WTC11 (cell line): ENCODE measurements around the gene SS18. TPM values are rescaled to one million over a fixed set of nuclear protein-coding genes. Genes with fewer than 3 reads are reported as not detected.

Source experiments
- ATAC-seq: fragments of 200-7000 bp; cut with Tn5 transposase; 2 replicates; pipeline ENCODE4 v1.10.0; 2021; ENCODE audit warnings: mild to moderate bottlenecking, moderate library complexity
- CTCF ChIA-PET: fragments of 300-600 bp; sonication (Branson Sonifier 250); formaldehyde crosslinking; loops from one replicate; lab custom pipeline; 2021; ENCODE audit warnings: antibody characterized with exemption; lab: Charles Lee
- POLR2A ChIA-PET: fragments of 350-600 bp; sonication (Branson Sonifier 250); formaldehyde crosslinking; loops from one replicate; lab custom pipeline; 2021; ENCODE audit warnings: antibody characterized with exemption; lab: Charles Lee
- DNase-seq: peaks from one replicate; pipeline ENCODE4 v3.0.0; 2021; ENCODE audit warnings: low spot score
- H3K27ac Mint-ChIP-seq: 2 replicates; pipeline ENCODE4 v1.8.0; 2021; ENCODE audit warnings: mixed read lengths
- H3K27me3 Mint-ChIP-seq: 2 replicates; pipeline ENCODE4 v1.8.0; 2021; ENCODE audit warnings: low read depth, mild to moderate bottlenecking, moderate library complexity, mixed read lengths
- H3K36me3 Mint-ChIP-seq: 2 replicates; pipeline ENCODE4 v1.8.0; 2021; ENCODE audit warnings: mixed read lengths
- H3K4me1 Mint-ChIP-seq: 2 replicates; pipeline ENCODE4 v1.8.0; 2022; ENCODE audit warnings: mixed read lengths
- H3K4me3 Mint-ChIP-seq: 2 replicates; pipeline ENCODE4 v1.8.0; 2021; ENCODE audit warnings: mild to moderate bottlenecking, moderate library complexity, mixed read lengths
- H3K9me3 Mint-ChIP-seq: 2 replicates; pipeline ENCODE4 v1.8.0; 2021; ENCODE audit warnings: mixed read lengths
- CREM ChIP-seq: sonication (generic); formaldehyde crosslinking; IDR thresholded peaks from 2 replicates; pipeline ENCODE4 v1.8.1; 2022; ENCODE audit warnings: mild to moderate bottlenecking, missing genetic modification reagents, moderate library complexity
- EMX1 ChIP-seq: fragments of 250-450 bp; sonication (Bioruptor Pico); IDR thresholded peaks from 2 replicates; pipeline ENCODE4 v1.8.0; 2021; ENCODE audit warnings: mild to moderate bottlenecking
- ETV6 ChIP-seq: sonication (generic); formaldehyde crosslinking; IDR thresholded peaks from 2 replicates; pipeline ENCODE4 v1.8.1; 2022; ENCODE audit warnings: mild to moderate bottlenecking, missing genetic modification reagents
- GABPB1 ChIP-seq: sonication (generic); formaldehyde crosslinking; IDR thresholded peaks from 2 replicates; pipeline ENCODE4 v1.8.1; 2023; ENCODE audit warnings: mild to moderate bottlenecking, missing genetic modification reagents
- GTF2I ChIP-seq: fragments of 250-450 bp; sonication (Bioruptor Pico); conservative IDR thresholded peaks from 2 replicates; pipeline ENCODE4 v1.4.0; 2021; ENCODE audit warnings: mild to moderate bottlenecking
- IRF2 ChIP-seq: sonication (generic); formaldehyde crosslinking; IDR thresholded peaks from 2 replicates; pipeline ENCODE4 v1.8.0; 2022; ENCODE audit warnings: low read depth, missing genetic modification reagents, borderline replicate concordance
- MXD4 ChIP-seq: fragments of 250-450 bp; sonication (Bioruptor Pico); IDR thresholded peaks from 2 replicates; pipeline ENCODE4 v1.8.0; 2021; ENCODE audit warnings: mild to moderate bottlenecking, moderate library complexity, borderline replicate concordance
- MYBL2 ChIP-seq: sonication (generic); formaldehyde crosslinking; IDR thresholded peaks from 2 replicates; pipeline ENCODE4 v1.8.1; 2023; ENCODE audit warnings: mild to moderate bottlenecking, moderate library complexity, missing genetic modification reagents
- NFATC4 ChIP-seq: fragments of 250-450 bp; sonication (Bioruptor Pico); IDR thresholded peaks from 2 replicates; pipeline ENCODE4 v1.9.0; 2021; ENCODE audit warnings: mild to moderate bottlenecking
- NR1H2 ChIP-seq: sonication (generic); formaldehyde crosslinking; IDR thresholded peaks from 2 replicates; pipeline ENCODE4 v1.9.0; 2021; ENCODE audit warnings: mild to moderate bottlenecking, moderate library complexity, missing genetic modification reagents
- OVOL2 ChIP-seq: fragments of 250-450 bp; sonication (Bioruptor Pico); IDR thresholded peaks from 2 replicates; pipeline ENCODE4 v1.9.0; 2021; ENCODE audit warnings: mild to moderate bottlenecking, borderline replicate concordance
- SMAD3 ChIP-seq: sonication (generic); formaldehyde crosslinking; IDR thresholded peaks from 2 replicates; pipeline ENCODE4 v1.8.0; 2022; ENCODE audit warnings: missing genetic modification reagents, mild to moderate bottlenecking, borderline replicate concordance
- SOX15 ChIP-seq: fragments of 250-450 bp; sonication (Bioruptor Pico); IDR thresholded peaks from 2 replicates; pipeline ENCODE4 v1.9.0; 2021; ENCODE audit warnings: mild to moderate bottlenecking
- TCF7 ChIP-seq: sonication (generic); formaldehyde crosslinking; IDR thresholded peaks from 2 replicates; pipeline ENCODE4 v1.8.0; 2022; ENCODE audit warnings: mild to moderate bottlenecking, low read depth, missing genetic modification reagents, moderate library complexity
- TEAD1 ChIP-seq: sonication (generic); formaldehyde crosslinking; IDR thresholded peaks from 2 replicates; pipeline ENCODE4 v1.8.0; 2022; ENCODE audit warnings: mild to moderate bottlenecking, missing genetic modification reagents
- ZNF317 ChIP-seq: sonication (generic); formaldehyde crosslinking; IDR thresholded peaks from 2 replicates; pipeline ENCODE4 v1.8.1; 2023; ENCODE audit warnings: low read depth, mild to moderate bottlenecking, moderate library complexity, missing genetic modification reagents, borderline replicate concordance
- total RNA-seq: library from RNA; stranded (reverse); gene quantifications from 3 replicates; pipeline ENCODE4 v1.2.3, GENCODE V29; 2021
- TF ChIP-seq, protein P1 (sequence below): fragments of 250-450 bp; sonication (Bioruptor Pico); IDR thresholded peaks from 2 replicates; pipeline ENCODE4 v2.1.2; 2022; ENCODE audit warnings: mild to moderate bottlenecking, moderate library complexity
- TF ChIP-seq, protein P2 (sequence below): sonication (generic); formaldehyde crosslinking; IDR thresholded peaks from 2 replicates; pipeline ENCODE4 v1.8.1; 2023; ENCODE audit warnings: mild to moderate bottlenecking, missing genetic modification reagents, moderate library complexity
- TF ChIP-seq, protein P3 (sequence below): sonication (generic); formaldehyde crosslinking; IDR thresholded peaks from 2 replicates; pipeline ENCODE4 v1.8.1; 2022; ENCODE audit warnings: low read depth, mild to moderate bottlenecking, moderate library complexity, missing genetic modification reagents, borderline replicate concordance
- TF ChIP-seq, protein P4 (sequence below): sonication (generic); formaldehyde crosslinking; conservative IDR thresholded peaks from 2 replicates; pipeline ENCODE4 v1.8.1; 2022; ENCODE audit warnings: mild to moderate bottlenecking, missing genetic modification reagents
- TF ChIP-seq, protein P5 (sequence below): sonication (generic); formaldehyde crosslinking; IDR thresholded peaks from 2 replicates; pipeline ENCODE4 v1.8.0; 2022; ENCODE audit warnings: mild to moderate bottlenecking, missing genetic modification reagents
- TF ChIP-seq, protein P6 (sequence below): fragments of 250-450 bp; sonication (Bioruptor Pico); IDR thresholded peaks from 2 replicates; pipeline ENCODE4 v1.9.0; 2021; ENCODE audit warnings: moderate library complexity, mild to moderate bottlenecking, inconsistent platforms, borderline replicate concordance

SS18 gene
- total RNA-seq, 1 experiment from 2014 or later, result 73.0 TPM

DNA sequence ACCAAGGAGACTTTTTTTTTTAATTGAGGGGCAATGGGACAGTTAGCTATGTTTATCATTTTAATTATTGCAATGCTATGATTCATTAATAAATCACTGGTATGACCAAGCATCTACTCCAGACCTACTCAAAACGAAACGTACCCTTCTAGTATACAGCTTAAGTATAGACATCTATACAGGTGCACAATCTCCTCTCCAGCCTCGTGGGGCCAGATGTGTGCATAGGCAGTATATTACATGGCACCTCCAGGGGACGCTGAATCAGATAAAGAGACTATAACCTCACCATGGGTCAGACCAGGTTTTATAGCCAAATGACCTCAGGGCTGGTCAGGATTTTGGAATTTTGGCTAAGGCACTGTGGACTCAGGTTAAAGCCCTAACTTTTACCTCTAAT lies 86.6 kb downstream of the SS18 start (continued):
- TF ChIP-seq IRF2 (no peak), GABPB1 (CRISPR knock-in tag) (no peak), TCF7 (CRISPR knock-in tag) (no peak)
- TF ChIP-seq, protein P1, sequence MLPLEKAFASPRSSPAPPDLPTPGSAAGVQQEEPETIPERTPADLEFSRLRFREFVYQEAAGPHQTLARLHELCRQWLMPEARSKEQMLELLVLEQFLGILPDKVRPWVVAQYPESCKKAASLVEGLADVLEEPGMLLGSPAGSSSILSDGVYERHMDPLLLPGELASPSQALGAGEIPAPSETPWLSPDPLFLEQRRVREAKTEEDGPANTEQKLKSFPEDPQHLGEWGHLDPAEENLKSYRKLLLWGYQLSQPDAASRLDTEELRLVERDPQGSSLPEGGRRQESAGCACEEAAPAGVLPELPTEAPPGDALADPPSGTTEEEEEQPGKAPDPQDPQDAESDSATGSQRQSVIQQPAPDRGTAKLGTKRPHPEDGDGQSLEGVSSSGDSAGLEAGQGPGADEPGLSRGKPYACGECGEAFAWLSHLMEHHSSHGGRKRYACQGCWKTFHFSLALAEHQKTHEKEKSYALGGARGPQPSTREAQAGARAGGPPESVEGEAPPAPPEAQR, result no peak
- TF ChIP-seq, protein P2, sequence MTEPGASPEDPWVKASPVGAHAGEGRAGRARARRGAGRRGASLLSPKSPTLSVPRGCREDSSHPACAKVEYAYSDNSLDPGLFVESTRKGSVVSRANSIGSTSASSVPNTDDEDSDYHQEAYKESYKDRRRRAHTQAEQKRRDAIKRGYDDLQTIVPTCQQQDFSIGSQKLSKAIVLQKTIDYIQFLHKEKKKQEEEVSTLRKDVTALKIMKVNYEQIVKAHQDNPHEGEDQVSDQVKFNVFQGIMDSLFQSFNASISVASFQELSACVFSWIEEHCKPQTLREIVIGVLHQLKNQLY (CRISPR knock-in tag), result no peak
- TF ChIP-seq, protein P3, sequence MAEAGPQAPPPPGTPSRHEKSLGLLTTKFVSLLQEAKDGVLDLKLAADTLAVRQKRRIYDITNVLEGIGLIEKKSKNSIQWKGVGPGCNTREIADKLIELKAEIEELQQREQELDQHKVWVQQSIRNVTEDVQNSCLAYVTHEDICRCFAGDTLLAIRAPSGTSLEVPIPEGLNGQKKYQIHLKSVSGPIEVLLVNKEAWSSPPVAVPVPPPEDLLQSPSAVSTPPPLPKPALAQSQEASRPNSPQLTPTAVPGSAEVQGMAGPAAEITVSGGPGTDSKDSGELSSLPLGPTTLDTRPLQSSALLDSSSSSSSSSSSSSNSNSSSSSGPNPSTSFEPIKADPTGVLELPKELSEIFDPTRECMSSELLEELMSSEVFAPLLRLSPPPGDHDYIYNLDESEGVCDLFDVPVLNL, result no peak
- TF ChIP-seq, all 79 proteins: peak for 0

DNA sequence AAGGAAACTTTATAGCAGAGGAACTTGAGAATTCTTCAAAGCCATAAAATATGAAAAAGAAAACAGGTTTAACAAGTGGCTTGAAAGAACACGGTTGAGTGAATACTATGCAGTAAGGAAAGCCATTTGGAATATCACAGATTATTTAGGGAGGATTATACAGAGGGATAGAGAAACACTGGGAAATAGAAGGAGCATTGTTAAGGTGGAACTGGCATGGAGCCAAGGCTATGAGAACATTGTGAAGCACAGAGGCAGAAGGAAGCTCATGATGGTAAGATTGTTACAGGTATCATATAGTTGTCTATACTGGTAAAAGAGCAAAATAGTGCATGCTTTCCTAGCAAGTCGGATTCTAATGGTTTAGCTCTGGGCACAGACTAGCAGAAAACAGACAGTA lies 87.1 kb downstream of the SS18 start:
- H3K4me3 Mint-ChIP-seq, result no peak overlapping the region
- TF ChIP-seq SMAD3 (CRISPR knock-in tag), result no peak
- TF ChIP-seq, protein P4, sequence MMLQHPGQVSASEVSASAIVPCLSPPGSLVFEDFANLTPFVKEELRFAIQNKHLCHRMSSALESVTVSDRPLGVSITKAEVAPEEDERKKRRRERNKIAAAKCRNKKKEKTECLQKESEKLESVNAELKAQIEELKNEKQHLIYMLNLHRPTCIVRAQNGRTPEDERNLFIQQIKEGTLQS, result no peak
- TF ChIP-seq GABPB1 (CRISPR knock-in tag), result no peak
- TF ChIP-seq OVOL2 (CRISPR knock-in tag), result no peak
- TF ChIP-seq TCF7 (CRISPR knock-in tag), result no peak
- TF ChIP-seq TEAD1 (CRISPR knock-in tag), result no peak
- TF ChIP-seq, protein P5, sequence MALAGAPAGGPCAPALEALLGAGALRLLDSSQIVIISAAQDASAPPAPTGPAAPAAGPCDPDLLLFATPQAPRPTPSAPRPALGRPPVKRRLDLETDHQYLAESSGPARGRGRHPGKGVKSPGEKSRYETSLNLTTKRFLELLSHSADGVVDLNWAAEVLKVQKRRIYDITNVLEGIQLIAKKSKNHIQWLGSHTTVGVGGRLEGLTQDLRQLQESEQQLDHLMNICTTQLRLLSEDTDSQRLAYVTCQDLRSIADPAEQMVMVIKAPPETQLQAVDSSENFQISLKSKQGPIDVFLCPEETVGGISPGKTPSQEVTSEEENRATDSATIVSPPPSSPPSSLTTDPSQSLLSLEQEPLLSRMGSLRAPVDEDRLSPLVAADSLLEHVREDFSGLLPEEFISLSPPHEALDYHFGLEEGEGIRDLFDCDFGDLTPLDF (CRISPR knock-in tag), result no peak
- no peak for TF ChIP-seq ETV6 (CRISPR knock-in tag)
- no peak for TF ChIP-seq CREM
- TF ChIP-seq NR1H2, result no peak
- TF ChIP-seq MXD4, result no peak
- TF ChIP-seq, protein P6, sequence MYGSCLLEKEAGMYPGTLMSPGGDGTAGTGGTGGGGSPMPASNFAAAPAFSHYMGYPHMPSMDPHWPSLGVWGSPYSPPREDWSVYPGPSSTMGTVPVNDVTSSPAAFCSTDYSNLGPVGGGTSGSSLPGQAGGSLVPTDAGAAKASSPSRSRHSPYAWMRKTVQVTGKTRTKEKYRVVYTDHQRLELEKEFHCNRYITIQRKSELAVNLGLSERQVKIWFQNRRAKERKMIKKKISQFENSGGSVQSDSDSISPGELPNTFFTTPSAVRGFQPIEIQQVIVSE, result no peak
- TF ChIP-seq EMX1 (CRISPR knock-in tag), result no peak
- TF ChIP-seq MYBL2 (CRISPR knock-in tag), result no peak
- no peak for TF ChIP-seq SOX15 (CRISPR knock-in tag)
- no peak for TF ChIP-seq NFATC4 (CRISPR knock-in tag)
- TF ChIP-seq GTF2I (CRISPR knock-in tag), result no peak
- TF ChIP-seq ZNF317 (CRISPR knock-in tag), result no peak
- TF ChIP-seq, all 79 proteins: peak for 0
- H3K4me1 Mint-ChIP-seq, result peaks cover 3% of the 10 kb centered on the region; the same call in 1 of the 2 replicates
- ATAC-seq (no peak), DNase-seq (no peak)
- POLR2A ChIA-PET, result no interaction called here
- 0 out of 2 replicates have a peak, but pooled peaks cover 4% of the 10 kb centered on the region for H3K36me3 Mint-ChIP-seq
- H3K27ac Mint-ChIP-seq, result no peak overlapping the region
- CTCF ChIA-PET, result no interaction called here
- H3K9me3 Mint-ChIP-seq, result peaks cover 9% of the 10 kb centered on the region
- no peaks in the 10 kb centered on the region; the same call in 1 of the 2 replicates for H3K27me3 Mint-ChIP-seq
